K562 (cell line): ENCODE results near the gene NCOA3. TPM values are rescaled to one million over a fixed set of nuclear protein-coding genes. Genes with fewer than 3 reads are reported as not detected.

ENCODE experiments used
- ATAC-seq: fragments of 200-7000 bp; cut with Tn5 transposase; 3 replicates; pipeline ENCODE4 v1.9.1; 2020; ENCODE audit warnings: moderate library complexity
- BruUV-seq: library from RNA; stranded (reverse); fragments of 400-500 nt; replicated peaks from 2 replicates; lab custom pipeline; 2021; lab: Mats Ljungman, UMichigan
- CTCF ChIA-PET: fragments of 300-600 bp; formaldehyde crosslinking; extraction: SDS; loops from one replicate; lab custom pipeline; 2021; ENCODE audit warnings: low intra/inter-chr PET ratio; lab: Yijun Ruan, JAX
- POLR2A ChIA-PET: fragments of 300-600, 350-650 bp; sonication (Branson Sonifier 250); formaldehyde crosslinking; extraction: SDS; loops from one replicate; lab custom pipeline; 2021; ENCODE audit warnings: antibody characterized with exemption, inconsistent platforms; lab: Yijun Ruan, JAX
- DNase-seq, 4 experiments: peaks; one replicate each; pipeline versions ENCODE4 v3.0.0 to v3.0.0-alpha.2; 2011 to 2018; ENCODE audit warnings: low spot score in 3 of 4, mixed read lengths in 3 of 4; ENCODE audit errors: extremely low read depth in 1 of 4
- FAIRE-seq: peaks from 2 replicates; lab custom pipeline; 2011; peaks lifted over from hg19 to GRCh38; lab: Jason Lieb, UNC
- H2AFZ ChIP-seq: 2 replicates; pipeline ENCODE4 v1.6.0; 2011; ENCODE audit warnings: low read depth, low read length, control low read depth, inconsistent platforms
- H3K27ac ChIP-seq: fragments of 200-600 bp; 3 replicates; pipeline ENCODE4 v1.8.0; 2011; ENCODE audit warnings: low read depth, mild to moderate bottlenecking, control low read depth, inconsistent platforms, low read length, moderate library complexity, mixed read lengths; ENCODE audit errors: extremely low read depth
- H3K27me3 ChIP-seq, 2 experiments: fragments of 300-600 bp in 1 of 2; 2 replicates in 1 of 2; 3 replicates in 1 of 2; pipeline versions ENCODE4 v1.6.0 to v1.8.0; 2011; ENCODE audit warnings: inconsistent platforms in 2 of 2, low read length in 2 of 2, mild to moderate bottlenecking in 1 of 2, mixed read lengths in 1 of 2, moderate library complexity in 1 of 2; ENCODE audit not compliant: control insufficient read depth in 2 of 2, insufficient read depth in 2 of 2
- H3K36me3 ChIP-seq: fragments of 300-600 bp; 3 replicates; pipeline ENCODE4 v1.8.0; 2011; ENCODE audit warnings: mild to moderate bottlenecking, low read length, inconsistent platforms; ENCODE audit not compliant: control insufficient read depth, insufficient read depth
- H3K4me1 ChIP-seq, 2 experiments: fragments of 200-600 bp in 1 of 2; replicated peaks in 1 of 2; 2 replicates in 1 of 2; 3 replicates in 1 of 2; pipeline versions ENCODE4 v1.5.1 to v1.8.0; 2011; ENCODE audit warnings: inconsistent platforms in 2 of 2, low read length in 2 of 2, mild to moderate bottlenecking in 1 of 2, mixed read lengths in 1 of 2, moderate library complexity in 1 of 2; ENCODE audit not compliant: control insufficient read depth in 2 of 2, insufficient read depth in 2 of 2
- H3K4me2 ChIP-seq: 2 replicates; pipeline ENCODE4 v1.6.1; 2011; ENCODE audit warnings: low read length, control low read depth, inconsistent platforms, mixed read lengths; ENCODE audit not compliant: insufficient read depth
- H3K4me3 ChIP-seq: fragments of 200-600 bp; sonication (generic), shearing (Covaris generic); 2 replicates; pipeline ENCODE4 v1.5.1; 2016; ENCODE audit warnings: control low read depth, inconsistent platforms
- H3K79me2 ChIP-seq: fragments of 200-600 bp; 3 replicates; pipeline ENCODE4 v1.8.0; 2011; ENCODE audit warnings: low read length, inconsistent platforms; ENCODE audit not compliant: control insufficient read depth, insufficient read depth
- H3K9ac ChIP-seq, 2 experiments: 2 replicates each; pipeline versions ENCODE4 v1.6.0 to v1.6.1; 2011; ENCODE audit warnings: low read depth in 2 of 2, low read length in 2 of 2, control low read depth in 1 of 2, inconsistent platforms in 1 of 2, mild to moderate bottlenecking in 1 of 2, mixed read lengths in 1 of 2; ENCODE audit not compliant: insufficient read depth in 1 of 2
- H3K9me1 ChIP-seq: one replicate; pipeline ENCODE4 v1.6.0; 2011; ENCODE audit warnings: inconsistent platforms, mild to moderate bottlenecking, low read length, moderate library complexity; ENCODE audit not compliant: control insufficient read depth, insufficient read depth
- H3K9me3 ChIP-seq: replicated peaks from 2 replicates; pipeline ENCODE4 v1.5.1; 2011; ENCODE audit warnings: low read depth, low read length, inconsistent platforms; ENCODE audit not compliant: control insufficient read depth, insufficient read depth
- H4K20me1 ChIP-seq: replicated peaks from 2 replicates; pipeline ENCODE4 v1.6.1; 2011; ENCODE audit warnings: low read length, inconsistent platforms, mixed read lengths; ENCODE audit not compliant: control insufficient read depth, insufficient read depth
- CTCFL ChIP-seq: IDR thresholded peaks from 2 replicates; pipeline ENCODE4 v1.6.1; 2011; ENCODE audit warnings: borderline replicate concordance, low read depth, mild to moderate bottlenecking, moderate library complexity, low read length; ENCODE audit not compliant: insufficient read depth, poor library complexity, severe bottlenecking
- HOXB6 ChIP-seq: fragments of 250-450 bp; sonication (Bioruptor Pico); IDR thresholded peaks from 2 replicates; pipeline ENCODE4 v1.5.1; 2022; ENCODE audit warnings: mild to moderate bottlenecking, borderline replicate concordance
- L3MBTL2 ChIP-seq: fragments of 450-650 bp; IDR thresholded peaks from 2 replicates; pipeline ENCODE4 v1.6.1; 2016; ENCODE audit warnings: mild to moderate bottlenecking, moderate library complexity
- NCOA2 ChIP-seq, 2 experiments: fragments of 450-650 bp; IDR thresholded peaks; 2 replicates each; pipeline ENCODE4 v1.6.1; 2018; ENCODE audit warnings: mild to moderate bottlenecking in 2 of 2, moderate library complexity in 1 of 2; ENCODE audit not compliant: partially characterized antibody in 2 of 2
- PHF21A ChIP-seq: fragments of 450-650 bp; IDR thresholded peaks from 2 replicates; pipeline ENCODE4 v1.6.1; 2017; ENCODE audit warnings: low read depth, borderline replicate concordance
- POLR2A ChIP-seq: fragments of 450-650 bp; conservative IDR thresholded peaks from 2 replicates; pipeline ENCODE4 v1.6.1; 2016
- SAP30 ChIP-seq: fragments of 200-600 bp; sonication (generic); IDR thresholded peaks from 2 replicates; pipeline ENCODE4 v1.6.1; 2012; ENCODE audit warnings: borderline replicate concordance, low read depth, mild to moderate bottlenecking, moderate library complexity, low read length, control low read depth, inconsistent platforms; ENCODE audit not compliant: insufficient read depth, poor library complexity, severe bottlenecking
- SIRT6 ChIP-seq: IDR thresholded peaks from one replicate; pipeline ENCODE4 v1.6.1; 2012; ENCODE audit warnings: low read depth, mild to moderate bottlenecking, control low read depth, inconsistent platforms, low read length, moderate library complexity
- SMARCA4 ChIP-seq: fragments of 450-650 bp; IDR thresholded peaks from 2 replicates; pipeline ENCODE4 v1.6.1; 2016
- WGBS: fragments of 100-300 bp; shearing (Covaris generic); methylation state at CpG from one replicate; pipeline ENCODE4 v1.1.6; 2016; ENCODE audit warnings: low coverage, mixed read lengths; ENCODE audit not compliant: insufficient coverage; ENCODE audit errors: missing lambda C conversion rate; 5-methylcytosine and 5-hydroxymethylcytosine counted together
- in situ Hi-C: fragments of 300-500 bp; cut with MboI; formaldehyde crosslinking; loops from 4 replicates; pipeline ENCODE4 v1.15.0; 2018; ENCODE audit warnings: inconsistent platforms, mixed read lengths
- intact Hi-C: fragments of 100-400 bp; cut with micrococcal nuclease; formaldehyde crosslinking; loops from 2 replicates; pipeline ENCODE4 v1.14.2; 2022
- polyA plus RNA-seq, 8 experiments: library from polyadenylated mRNA; depleted of rRNA in 4 of 8; stranded (reverse) in 5 of 8; unstranded in 3 of 8; fragments of >200 nt; fragmentation: Nextera tagmentation in 2 of 8; fragmentation: Illumina TruSeq in 1 of 8; extraction: Ambion mirVana in 2 of 8; extraction: Trizol in 1 of 8; gene quantifications; 2 replicates each; pipeline versions ENCODE4 v1.2.1 to v1.2.3, GENCODE V29; 2011 to 2014; ENCODE audit warnings: inconsistent platforms in 1 of 8, missing spikeins in 1 of 8
- total RNA-seq, 7 experiments: library from RNA; depleted of rRNA in 6 of 7; stranded (reverse); fragments of >200 nt in 6 of 7; fragmentation: Illumina TruSeq in 2 of 7; extraction: Trizol in 2 of 7; gene quantifications; 2 replicates each; pipeline versions ENCODE4 v1.2.1 to v1.2.3, GENCODE V29; 2011 to 2021; ENCODE audit warnings: low replicate concordance in 1 of 7
- TF ChIP-seq, protein P1 (sequence below): sonication (generic); formaldehyde crosslinking; IDR thresholded peaks from 2 replicates; pipeline ENCODE4 v1.5.0; 2020; ENCODE audit warnings: missing genetic modification reagents
- TF ChIP-seq, protein P2 (sequence below): sonication (generic); formaldehyde crosslinking; IDR thresholded peaks from 2 replicates; pipeline ENCODE4 v1.8.0; 2022; ENCODE audit warnings: missing genetic modification reagents, mild to moderate bottlenecking, moderate library complexity, borderline replicate concordance

NCOA3 gene
- total and polyA plus RNA-seq, 9 of the 15 experiments (the other 6 are each of a cell fraction or from before 2014, with no cell fraction given), result 3.2 to 24.3 (median 14.4) TPM

DNA sequence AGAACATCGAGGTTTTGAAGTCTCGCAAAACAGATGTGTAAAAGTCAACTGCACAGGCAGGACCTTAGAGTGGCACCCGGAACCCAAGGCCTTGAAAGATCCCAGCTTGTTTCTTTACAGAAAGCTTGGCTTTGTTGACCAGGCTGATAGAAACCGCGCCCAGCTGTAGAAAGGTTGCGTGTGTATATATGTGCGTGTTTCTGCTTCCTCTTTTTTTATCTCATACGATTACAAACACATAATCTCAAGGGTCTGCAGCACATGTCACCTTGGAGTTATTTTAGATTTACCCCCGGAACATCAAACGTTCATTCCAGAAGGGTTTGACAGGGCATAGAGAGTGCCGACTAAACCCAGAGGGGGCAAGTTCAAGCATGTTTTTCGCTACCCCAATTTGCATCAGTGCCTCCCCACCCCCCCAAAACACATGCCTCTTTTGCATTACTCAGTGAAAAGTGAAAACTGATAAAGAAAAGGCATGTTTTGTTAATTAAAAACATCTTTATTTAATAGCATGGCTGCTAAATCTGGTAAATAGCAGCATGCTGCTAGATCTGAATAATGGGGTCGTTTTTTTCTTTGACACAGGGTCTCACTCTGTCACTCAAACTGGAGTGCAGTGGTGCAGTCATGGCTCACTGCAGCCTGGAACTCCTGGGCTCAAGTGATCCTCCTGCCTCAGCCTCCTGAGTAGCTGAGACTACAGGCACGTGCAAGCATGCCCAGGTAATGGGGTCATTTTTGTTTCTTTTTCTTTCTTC is 33.2 kb upstream of the NCOA3 start:
- Histone ChIP-seq H4K20me1 (no peaks in the 10 kb centered on the region), H3K4me1 (peaks cover 0 to 26% of the 10 kb centered on the region in 2 experiments; a peak in 4 of 5 replicates), H3K4me3 (no peak overlapping the region), H3K36me3 (no peaks in the 10 kb centered on the region), H3K27me3 (no peaks in the 10 kb centered on the region), H3K9ac (peak overlapping the region; percentile 11 to 38; a peak in 1 of 4 replicates), H3K9me3 (no peaks in the 10 kb centered on the region; the same call in 1 of the 2 replicates), H2AFZ (peak overlapping the region; percentile 83), H3K27ac (peak overlapping the region; percentile 45; the same call in 1 of the 3 replicates), H3K79me2 (no peaks in the 10 kb centered on the region), H3K9me1 (no peaks in the 10 kb centered on the region), H3K4me2 (peak overlapping the region; percentile 31; the same call in 1 of the 2 replicates)
- ChIA-PET POLR2A (interaction anchor here (0.6 to 0.8 kb wide), 2 partner anchors 12 to 99 kb away, joined by 3 read pairs; no protein-coding TSS in a partner anchor), CTCF (no interaction called here)
- intact Hi-C loops (no loop called here), in situ Hi-C loops (no loop called here)
- no TSS peak for BruUV-seq
- DNase-seq (peak in 2 of 4 experiments; percentile 22 to 28), ATAC-seq (peak; percentile 50), FAIRE-seq (no peak)
- 15% methylated on average over 14 of the region's 14 CpGs for WGBS
- TF ChIP-seq, protein P1, sequence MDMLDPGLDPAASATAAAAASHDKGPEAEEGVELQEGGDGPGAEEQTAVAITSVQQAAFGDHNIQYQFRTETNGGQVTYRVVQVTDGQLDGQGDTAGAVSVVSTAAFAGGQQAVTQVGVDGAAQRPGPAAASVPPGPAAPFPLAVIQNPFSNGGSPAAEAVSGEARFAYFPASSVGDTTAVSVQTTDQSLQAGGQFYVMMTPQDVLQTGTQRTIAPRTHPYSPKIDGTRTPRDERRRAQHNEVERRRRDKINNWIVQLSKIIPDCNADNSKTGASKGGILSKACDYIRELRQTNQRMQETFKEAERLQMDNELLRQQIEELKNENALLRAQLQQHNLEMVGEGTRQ (CRISPR knock-in tag), result no peak
- no peak for TF ChIP-seq SAP30
- no peak for TF ChIP-seq PHF21A
- peak; percentile 21; the same call in 1 of the 2 replicates for TF ChIP-seq SMARCA4
- TF ChIP-seq POLR2A, result no peak
- peak; percentile 43; the same call in 1 of the 2 replicates for TF ChIP-seq L3MBTL2
- TF ChIP-seq CTCFL, result no peak
- no peak for TF ChIP-seq SIRT6
- TF ChIP-seq, protein P2, sequence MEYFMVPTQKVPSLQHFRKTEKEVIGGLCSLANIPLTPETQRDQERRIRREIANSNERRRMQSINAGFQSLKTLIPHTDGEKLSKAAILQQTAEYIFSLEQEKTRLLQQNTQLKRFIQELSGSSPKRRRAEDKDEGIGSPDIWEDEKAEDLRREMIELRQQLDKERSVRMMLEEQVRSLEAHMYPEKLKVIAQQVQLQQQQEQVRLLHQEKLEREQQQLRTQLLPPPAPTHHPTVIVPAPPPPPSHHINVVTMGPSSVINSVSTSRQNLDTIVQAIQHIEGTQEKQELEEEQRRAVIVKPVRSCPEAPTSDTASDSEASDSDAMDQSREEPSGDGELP (CRISPR knock-in tag), result peak; percentile 36; the same call in 1 of the 2 replicates
- no peak for TF ChIP-seq NCOA2 (IDR thresholded peaks at IDR 0.05; ENCODE audit: partially characterized antibody in 2 of 2)
- no peak for TF ChIP-seq HOXB6 (CRISPR knock-in tag)
